Dermis microvascular lymphatic vessel endothelial cell (primary cell): Measurements from ENCODE around the gene DICER1. TPM values are rescaled to one million over a fixed set of nuclear protein-coding genes. Genes with fewer than 3 reads are reported as not detected.

Source experiments
- DNase-seq, 2 donors: peaks; one replicate each; pipeline versions ENCODE4 v3.0.0 to v3.0.0-alpha.2; 2010; ENCODE audit warnings: low read depth in 2 of 2
- total RNA-seq: library from RNA; depleted of rRNA; stranded (reverse); fragments of >200 nt; gene quantifications from 2 replicates; pipeline ENCODE4 v1.2.1, GENCODE V29; 2014

The DICER1 gene
- total RNA-seq, 1 donor from 2014 or later = 24.8 TPM

DNA sequence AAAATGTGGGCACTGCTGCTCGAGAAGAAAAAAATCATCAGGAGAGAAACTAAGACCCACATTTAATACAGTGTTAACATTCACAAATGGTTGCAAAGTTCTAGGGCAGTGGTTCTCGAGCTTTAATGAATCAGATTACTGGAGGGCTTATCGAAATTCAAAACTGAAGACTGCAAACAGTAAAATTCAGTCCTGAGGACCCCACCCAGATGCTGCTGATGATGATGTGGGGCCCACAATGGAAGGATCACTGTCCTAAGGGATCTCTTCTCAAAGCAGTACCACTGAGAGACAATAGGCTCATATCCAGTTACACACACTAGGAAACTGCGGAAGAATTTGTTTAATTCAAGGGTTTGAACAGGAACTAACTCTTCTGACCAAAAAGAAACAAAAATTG lies 31.4 kb downstream of the DICER1 start:
- no peak for DNase-seq

GRCh38 chr14:95125221-95125620 lies 32.1 kb downstream of the DICER1 start:
- DNase-seq = no peak

DNA sequence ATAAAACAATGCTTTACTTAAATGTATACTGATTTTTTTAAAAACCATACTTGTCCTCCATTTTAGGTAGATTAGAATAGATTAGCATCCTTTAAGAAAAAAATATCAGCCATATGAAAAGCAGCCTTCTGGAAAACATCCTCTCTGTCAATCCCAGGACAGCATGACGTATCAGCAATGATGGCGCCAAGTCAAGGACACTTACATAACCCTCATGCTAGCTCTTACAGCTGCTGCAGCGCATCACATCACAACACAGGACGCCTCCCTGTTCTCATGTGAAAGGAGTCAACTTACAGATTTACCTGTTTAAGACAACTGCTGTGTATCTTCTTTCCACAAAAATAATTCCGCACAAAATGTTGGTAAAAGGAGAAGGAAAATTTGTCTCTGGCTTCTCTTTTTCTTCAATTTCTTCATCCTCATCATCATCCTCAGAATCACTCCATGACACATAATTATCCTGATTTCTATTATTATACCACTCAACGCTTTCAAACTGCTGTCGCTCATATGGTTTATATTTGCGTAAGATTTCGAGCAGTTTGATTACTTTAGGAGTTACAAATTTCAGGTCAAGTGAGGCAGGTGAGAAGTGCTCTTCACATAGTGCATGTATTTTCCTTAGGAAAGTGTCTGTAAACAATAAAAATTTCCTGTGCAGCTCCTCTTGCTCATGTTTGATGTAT lies 33.3 kb downstream of the DICER1 start:
- DNase-seq = no peak

GRCh38 chr14:95122621-95122945 lies 34.7 kb downstream of the DICER1 start:
- no peak for DNase-seq

- no peak for DNase-seq
These were observed 35.3 kb downstream of the DICER1 start for GRCh38 chr14:95121911-95122620.

DNA sequence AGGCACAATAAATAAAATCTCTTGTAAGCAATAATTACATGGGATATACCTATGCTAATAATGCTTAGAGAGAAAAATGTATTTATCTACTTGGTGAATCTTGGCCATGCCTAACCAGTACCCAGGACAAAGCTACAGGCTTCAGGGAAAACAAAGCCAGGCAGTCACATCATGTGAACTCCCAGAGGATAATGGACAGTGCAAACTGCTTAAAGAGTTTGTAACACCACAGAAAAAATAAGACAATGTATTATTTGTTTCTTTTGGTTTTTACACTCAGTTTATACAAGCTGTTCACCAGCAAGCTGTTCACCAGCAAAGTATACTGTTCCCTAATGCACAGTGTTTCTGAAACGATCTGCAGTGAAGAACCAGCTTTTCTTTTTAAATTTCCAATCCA lies 38.0 kb downstream of the DICER1 start:
- DNase-seq = no peak

DNA sequence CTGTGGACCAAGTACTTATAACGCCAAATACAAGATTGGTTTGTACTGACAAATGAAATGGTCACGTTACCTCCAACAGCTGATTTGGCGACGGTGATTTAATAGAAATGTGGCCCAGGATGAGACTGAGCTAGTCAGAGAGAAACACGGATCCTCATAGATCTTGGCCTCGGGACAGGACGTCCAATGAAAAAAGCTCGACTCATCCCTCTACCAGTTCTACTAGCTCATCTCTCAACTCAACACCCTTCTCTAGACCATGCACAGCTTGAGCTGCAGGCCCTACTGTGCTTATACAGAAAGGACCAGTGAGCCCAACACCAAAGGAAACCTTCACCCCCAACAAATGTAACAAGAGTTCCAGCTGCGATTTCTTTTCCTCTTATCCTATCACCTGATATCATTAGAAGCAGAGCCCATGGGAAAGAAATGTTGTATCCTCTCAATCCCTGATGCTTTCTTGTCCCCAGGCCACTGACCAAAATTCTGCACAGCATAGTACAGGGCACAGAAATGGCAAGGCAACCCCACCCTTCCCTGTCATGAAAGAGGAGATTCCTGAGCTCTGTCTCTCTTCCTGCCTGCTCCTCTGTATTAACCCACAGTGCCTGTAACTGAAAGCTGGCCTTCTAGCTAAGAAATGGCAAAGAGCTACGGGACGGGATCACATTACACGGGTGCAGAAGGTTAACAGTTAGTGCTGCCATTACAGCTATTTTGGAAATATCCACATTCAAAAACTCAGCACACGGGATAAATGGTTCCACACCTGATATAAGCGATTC lies 39.2 kb downstream of the DICER1 start:
- no peak for DNase-seq

GRCh38 chr14:95113476-95113875 lies 43.9 kb downstream of the DICER1 start:
- no peak for DNase-seq

- no peak for DNase-seq
These were observed 45.7 kb downstream of the DICER1 start for GRCh38 chr14:95111507-95112164.

- DNase-seq = no peak
These were observed 47.2 kb downstream of the DICER1 start for GRCh38 chr14:95110178-95110577.

DNA sequence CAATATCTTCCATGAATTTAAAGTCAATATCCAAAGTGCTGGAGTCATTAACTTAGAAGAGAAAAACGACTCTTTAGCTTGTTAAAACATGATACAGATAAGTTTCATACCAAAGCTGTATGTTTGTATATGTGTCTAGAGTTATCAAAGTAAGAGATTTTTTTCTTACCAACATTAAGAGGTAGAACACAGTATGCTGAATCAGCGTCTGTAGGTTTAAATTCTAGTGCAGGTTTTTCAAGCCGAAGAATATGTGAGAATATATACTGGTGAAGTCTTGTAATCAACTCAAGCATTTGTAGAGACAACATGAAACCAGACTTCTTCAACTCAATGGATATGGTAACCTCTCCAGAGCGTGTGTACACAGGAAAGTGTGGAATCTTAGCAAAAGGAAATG lies 49.6 kb downstream of the DICER1 start:
- no peak for DNase-seq

DNA sequence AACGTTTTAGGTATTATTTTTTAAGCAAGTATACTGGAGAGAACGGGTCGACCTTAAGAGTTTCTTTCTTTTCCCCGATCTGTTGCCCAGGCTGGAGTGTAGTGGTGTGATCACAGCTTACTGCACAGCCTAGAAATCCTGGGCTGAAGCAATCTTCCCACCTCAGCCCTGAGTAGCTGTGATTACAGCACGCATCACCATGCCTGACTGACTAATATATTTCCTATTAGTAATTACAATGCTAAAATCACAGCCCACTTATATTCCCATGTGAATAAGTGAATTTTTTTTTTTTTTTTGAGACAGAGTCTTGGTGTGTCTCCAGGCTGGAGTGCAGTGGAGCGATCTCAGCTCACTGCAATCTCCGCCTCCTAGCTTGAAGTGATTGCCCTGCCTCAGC lies 50.4 kb downstream of the DICER1 start:
- no peak for DNase-seq

DNA sequence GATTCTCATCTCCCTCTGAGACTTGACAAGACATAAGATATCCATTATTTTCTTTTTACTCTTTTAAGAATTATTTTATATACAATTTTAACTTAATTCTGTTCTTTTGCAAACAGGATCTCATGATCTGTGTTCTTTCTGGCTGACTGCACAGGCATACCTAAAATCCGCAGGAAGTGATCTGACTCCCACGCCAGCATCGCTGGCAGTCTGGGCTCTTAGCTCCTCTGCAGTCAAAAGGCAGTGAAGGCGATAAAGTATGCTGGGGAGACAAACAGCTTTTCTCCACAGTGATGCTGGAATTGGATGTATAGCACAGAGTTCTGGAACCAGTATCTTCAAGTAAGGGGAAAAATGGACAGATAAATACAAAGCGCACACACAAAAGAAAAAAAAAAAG lies 52.4 kb downstream of the DICER1 start:
- DNase-seq = no peak

- DNase-seq = no peak
These were observed 54.7 kb downstream of the DICER1 start for GRCh38 chr14:95102680-95103044.

DNA sequence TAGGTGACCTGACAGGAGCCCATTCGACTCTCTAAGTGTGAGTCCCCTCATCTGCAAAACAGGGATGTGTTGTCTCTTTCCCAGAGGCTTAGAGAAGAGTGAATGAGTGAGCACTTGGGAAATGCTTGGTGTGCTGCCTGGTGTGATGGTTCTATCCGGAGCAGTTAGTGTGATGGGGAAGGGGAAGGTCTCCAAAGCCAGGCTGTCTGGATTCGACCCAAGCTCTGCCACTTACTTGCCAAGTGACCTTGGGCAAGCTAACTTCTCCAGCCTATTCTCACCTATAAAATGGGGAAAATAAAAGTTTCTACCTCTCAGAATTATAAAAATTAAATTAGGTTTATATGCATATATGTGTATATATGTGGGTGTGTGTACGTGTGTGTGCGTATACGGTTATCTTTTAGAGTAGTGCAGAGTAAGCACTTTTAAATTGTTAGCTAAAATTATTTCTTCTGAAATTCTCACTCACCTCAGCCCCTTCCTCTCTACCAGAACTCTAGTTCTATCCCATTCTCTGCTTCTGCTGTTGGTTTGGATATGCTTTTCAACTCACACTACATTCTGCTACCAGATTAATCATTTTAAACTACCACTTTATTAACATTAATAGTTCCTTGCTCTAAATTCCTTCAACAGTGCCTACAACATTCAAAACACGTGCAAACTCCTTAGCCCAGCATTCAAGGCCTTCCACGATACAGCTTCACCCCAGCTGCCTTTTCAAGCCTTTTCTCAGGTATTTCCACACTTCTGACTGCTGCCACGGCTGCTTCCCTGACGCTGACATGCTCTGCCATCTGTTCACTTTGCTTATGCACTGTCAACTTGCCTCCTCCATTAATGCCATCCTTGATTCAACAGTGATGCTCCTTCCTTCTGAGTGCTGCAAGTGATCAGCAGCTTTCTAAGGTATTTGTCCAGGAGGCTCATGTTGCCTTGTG lies 55.3 kb downstream of the DICER1 start:
- DNase-seq = no peak

- peak in 1 of 2 donors; percentile 39 for DNase-seq
These were observed 58.2 kb downstream of the DICER1 start for GRCh38 chr14:95098984-95099599.

GRCh38 chr14:95097385-95097784 lies 59.9 kb downstream of the DICER1 start:
- no peak for DNase-seq

- DNase-seq = no peak
These were observed 60.9 kb downstream of the DICER1 start for GRCh38 chr14:95096476-95096875.

- DNase-seq = no peak
These were observed 61.3 kb downstream of the DICER1 start for GRCh38 chr14:95095996-95096395.

DNA sequence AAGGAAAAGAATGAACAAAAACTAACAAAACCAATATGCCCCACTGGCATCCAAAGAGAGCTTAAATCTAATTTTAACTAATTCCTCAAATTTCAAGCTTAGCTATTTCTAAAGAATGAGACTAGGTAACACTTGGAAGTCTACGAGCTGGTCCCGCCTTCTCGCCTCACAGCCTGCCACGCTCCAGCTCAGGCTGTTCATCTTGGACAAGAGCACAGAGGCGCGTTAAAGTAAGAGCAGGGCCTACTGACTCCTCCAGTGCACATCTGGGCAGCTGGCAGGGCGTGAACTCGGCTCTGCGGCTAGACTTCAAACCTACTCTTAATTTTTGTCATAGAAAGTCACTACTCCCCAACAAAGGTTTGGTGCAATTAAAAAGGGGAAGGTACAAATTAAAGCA lies 64.6 kb downstream of the DICER1 start:
- no peak for DNase-seq

- DNase-seq = no peak
These were observed 65.7 kb downstream of the DICER1 start for GRCh38 chr14:95091581-95091980.
